Pancreas (tissue), 10 donors: ENCODE data around the gene TMEM60. TPM values are rescaled to one million over a fixed set of nuclear protein-coding genes. Genes with fewer than 3 reads are reported as not detected.

Experiments used
- ATAC-seq, 4 donors: fragments of 200-7000 bp; cut with Tn5 transposase; one replicate each; pipeline versions ENCODE4 v1.8.0 to v1.9.1; 2020; ENCODE audit warnings: mild to moderate bottlenecking in 4 of 4, moderate library complexity in 4 of 4
- DNase-seq, 6 donors: peaks; one replicate each; pipeline ENCODE4 v3.0.0-alpha.2; 2020
- FAIRE-seq: peaks from 2 replicates; lab custom pipeline; 2012; peaks lifted over from hg19 to GRCh38; lab: Jason Lieb, UNC
- H3K27ac ChIP-seq, 4 donors: fragments of 200-600 bp; sonication (generic); 1 replicate in 3 of 4; 2 replicates in 1 of 4; pipeline versions ENCODE4 v1.5.0 to v1.8.0; 2020
- H3K27me3 ChIP-seq, 4 donors: fragments of 200-600 bp; one replicate each; pipeline ENCODE4 v1.8.0; 2021
- H3K36me3 ChIP-seq, 3 donors: fragments of 200-600 bp; sonication (generic) in 1 of 3; one replicate each; pipeline versions ENCODE4 v1.5.0 to v1.8.0; 2020 to 2021
- H3K4me1 ChIP-seq, 3 donors: fragments of 200-600 bp; one replicate each; pipeline ENCODE4 v1.8.0; 2021
- H3K4me3 ChIP-seq, 4 donors: fragments of 200-600 bp; sonication (generic) in 2 of 4; one replicate each; pipeline versions ENCODE4 v1.5.0 to v1.8.0; 2020 to 2021
- H3K9me3 ChIP-seq, 4 donors: fragments of 200-600 bp; one replicate each; pipeline ENCODE4 v1.8.0; 2021
- CTCF ChIP-seq, 4 donors: fragments of 200-600 bp; sonication (generic) in 3 of 4; IDR thresholded peaks; one replicate each; pipeline versions ENCODE4 v1.5.0 to v1.8.0; 2021; ENCODE audit warnings: antibody characterized with exemption in 4 of 4
- WGBS, 2 donors: extraction: QIAGEN DNeasy Blood & Tissue Kit; methylation state at CpG; one replicate each; pipeline ENCODE4 v1.1.7; 2013; 5-methylcytosine and 5-hydroxymethylcytosine counted together
- intact Hi-C, 3 donors: fragments of 100-400 bp; cut with DNase I; formaldehyde crosslinking; loops; one replicate each; pipeline versions ENCODE4 v1.11.1 to v1.14.2; 2022
- polyA plus RNA-seq, 2 donors: library from polyadenylated mRNA; stranded (reverse); fragments of 200-250 nt; gene quantifications; one replicate each; pipeline ENCODE4 v1.2.3, GENCODE V29; 2013
- total RNA-seq, 6 donors: library from RNA; stranded (reverse); fragmentation: NEBNext Ultra II Directional in 4 of 6; extraction: Animal tissue kit (Norgen Biotek cat#: 25700) in 4 of 6; gene quantifications; one replicate each; pipeline versions ENCODE4 v1.2.1 to v1.2.4, GENCODE V29; 2021 to 2023
- donor health status: healthy with polysubstance abuse.
- donor health status: DM: no; HTN: no; CAD: no; lungs with moderate emphysema.
- donor health status: DM: no; HTN: no; CAD: no.
- donor health status: control.
- donor health status: control.
- donor health status: Bipolar disorder and iron deficiency.
- donor health status: DM: yes; HTN: yes; CAD: no.
- donor health status: DM: no; HTN: no; CAD: no.
- donor health status: DM: no; HTN: no; CAD: no.
- donor health status: DM: yes; HTN: yes; CAD: no.

TMEM60 gene
- total and polyA plus RNA-seq, 8 donors: 6.2 to 22.0 (median 8.2) TPM

GRCh38 chr7:77778535-77778934, 19.7 kb downstream of the TMEM60 start:
- TF ChIP-seq CTCF (IDR thresholded peaks at IDR 0.05): no peak
- Histone ChIP-seq H3K9me3 (no peaks in the 10 kb centered on the region), H3K4me1 (peaks cover 2 to 15% (median 14%) of the 10 kb centered on the region in 3 donors), H3K27me3 (no peaks in the 10 kb centered on the region), H3K27ac (no peak overlapping the region), H3K4me3 (no peak overlapping the region), H3K36me3 (peaks cover 3 to 49% (median 10%) of the 10 kb centered on the region in 3 donors)
- WGBS, 2 donors: 90 to 92% methylated on average over 2 of the region's 2 CpGs
- ATAC-seq (no peak), DNase-seq (no peak), FAIRE-seq (no peak)
- intact Hi-C loops: no loop called here

DNA sequence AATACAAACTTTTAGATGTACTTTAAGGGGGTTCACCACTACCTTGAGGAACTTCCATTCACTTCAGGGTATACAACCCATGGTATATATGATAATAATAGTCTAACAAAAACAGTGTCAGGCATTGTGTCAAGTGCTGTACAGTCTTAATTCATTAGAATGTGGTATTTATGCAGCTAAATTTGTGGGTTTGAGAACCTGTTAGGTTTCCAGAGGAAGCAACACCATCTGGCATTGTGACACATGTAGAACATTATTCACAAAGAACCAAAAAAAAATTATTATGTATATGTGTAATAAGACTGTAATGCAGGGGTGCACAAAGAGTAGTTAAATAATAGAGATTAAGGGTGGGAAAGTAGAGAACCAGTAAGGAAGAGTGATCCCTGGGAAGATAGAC, 26.3 kb downstream of the TMEM60 start:
- ATAC-seq: no peak
- intact Hi-C loops: no loop called here
- Histone ChIP-seq H3K36me3 (peaks cover 0 to 39% (median 7%) of the 10 kb centered on the region in 3 donors), H3K27me3 (no peaks in the 10 kb centered on the region), H3K4me3 (no peak overlapping the region), H3K9me3 (no peaks in the 10 kb centered on the region), H3K27ac (no peak overlapping the region), H3K4me1 (no peaks in the 10 kb centered on the region)
- DNase-seq: no peak
- FAIRE-seq: no peak
- TF ChIP-seq CTCF (IDR thresholded peaks at IDR 0.05): no peak

DNA sequence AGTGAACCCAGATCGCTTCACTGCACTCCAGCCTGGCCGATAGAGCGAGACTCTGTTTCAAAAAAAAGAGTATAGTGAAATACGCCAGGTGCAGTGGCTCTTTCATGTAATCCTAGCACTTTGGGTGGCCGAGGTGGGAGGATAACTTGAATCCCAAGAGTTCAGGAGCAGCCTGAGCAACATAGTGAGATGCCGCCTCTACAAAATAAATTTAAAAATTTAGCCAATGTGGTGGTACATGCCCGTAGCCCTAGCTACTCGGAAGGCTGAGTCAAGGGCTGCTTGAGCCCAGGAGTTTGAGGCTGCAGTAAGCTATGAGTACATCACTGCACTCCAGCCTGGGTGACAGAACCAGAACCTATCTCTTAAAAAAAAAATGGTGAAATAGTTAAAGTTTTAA, 27.9 kb downstream of the TMEM60 start:
- no peak for FAIRE-seq
- intact Hi-C loops: no loop called here
- peaks cover 0 to 24% (median 7%) of the 10 kb centered on the region in 3 donors for H3K36me3 ChIP-seq

DNA sequence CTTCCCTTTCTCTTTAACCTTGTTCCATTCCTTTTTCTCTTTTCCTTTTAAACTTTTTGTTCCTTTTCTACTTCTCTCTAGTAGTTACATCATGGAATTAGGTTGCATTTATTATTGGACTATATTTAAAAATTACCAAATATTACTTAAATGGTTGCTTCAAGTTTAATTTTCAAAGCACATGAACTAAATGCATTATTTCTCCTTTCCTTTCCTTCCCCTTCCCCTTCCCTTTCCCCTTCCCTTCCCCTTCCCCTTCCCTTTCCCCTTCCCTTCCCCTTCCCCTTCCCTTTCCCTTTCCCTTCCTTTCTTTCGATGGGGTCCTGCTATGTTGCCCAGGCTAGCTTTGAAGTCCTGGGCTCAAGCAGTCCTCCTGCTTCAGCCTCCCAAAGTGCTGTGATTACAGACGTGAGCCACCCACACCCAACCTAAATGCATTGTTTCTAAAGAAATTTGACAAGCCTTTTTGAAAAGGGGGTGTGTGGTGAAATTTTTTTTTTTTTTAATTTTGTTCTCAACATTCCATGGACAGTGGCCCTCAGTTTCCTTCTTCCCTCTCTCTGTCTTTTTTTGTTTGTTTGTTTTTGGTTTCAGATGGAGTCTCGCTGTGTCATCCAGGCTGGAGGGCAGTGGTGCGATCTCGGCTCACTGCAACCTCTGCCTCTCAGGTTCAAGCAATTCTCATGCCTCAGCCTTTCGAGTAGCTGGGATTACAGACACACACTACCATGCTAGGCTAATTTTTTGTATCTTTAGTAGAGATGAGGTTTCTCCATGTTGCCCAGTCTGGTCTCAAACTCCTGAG, 31.2 kb downstream of the TMEM60 start:
- intact Hi-C loops: no loop called here
- Histone ChIP-seq H3K36me3 (peaks cover 0 to 3% (median 0%) of the 10 kb centered on the region in 3 donors), H3K27me3 (no peaks in the 10 kb centered on the region), H3K4me1 (peaks cover 0 to 17% (median 10%) of the 10 kb centered on the region in 3 donors), H3K9me3 (no peaks in the 10 kb centered on the region), H3K27ac (peak overlapping the region in 1 of 4 donors; percentile 36), H3K4me3 (no peak overlapping the region)
- WGBS, 2 donors: 88 to 89% methylated on average over 6 of the region's 6 CpGs
- DNase-seq (no peak), FAIRE-seq (no peak), ATAC-seq (no peak)
- TF ChIP-seq CTCF (IDR thresholded peaks at IDR 0.05): no peak

More for the DNA sequence above, 27.9 kb downstream of the TMEM60 start:
- no peak overlapping the region for H3K4me3 ChIP-seq
- ATAC-seq: no peak
- TF ChIP-seq CTCF (IDR thresholded peaks at IDR 0.05): no peak
- no peak overlapping the region for H3K27ac ChIP-seq
- no peaks in the 10 kb centered on the region for H3K9me3 ChIP-seq
- DNase-seq: no peak
- 90 to 93% methylated on average over 8 of the region's 8 CpGs for whole genome bisulfite sequencing, 2 donors
- H3K27me3 ChIP-seq: no peaks in the 10 kb centered on the region
- peaks cover 0 to 13% (median 0%) of the 10 kb centered on the region in 3 donors for H3K4me1 ChIP-seq
